Testis (tissue), 3 donors: ENCODE measurements around the gene IFT43. TPM values are rescaled to one million over a fixed set of nuclear protein-coding genes. Genes with fewer than 3 reads are reported as not detected.

Source experiments
- DNase-seq: peaks from one replicate; pipeline ENCODE4 v3.0.0-alpha.2; 2019
- H3K27ac ChIP-seq, 2 donors: fragments of 200-600 bp; sonication (generic); one replicate each; pipeline ENCODE4 v1.5.1; 2019
- H3K27me3 ChIP-seq: fragments of 200-600 bp; sonication (generic); one replicate; pipeline ENCODE4 v1.5.1; 2019
- H3K36me3 ChIP-seq: fragments of 200-600 bp; sonication (generic); one replicate; pipeline ENCODE4 v1.5.1; 2017; ENCODE audit warnings: low read depth; ENCODE audit errors: missing control alignments
- H3K4me1 ChIP-seq: fragments of 200-600 bp; sonication (generic); one replicate; pipeline ENCODE4 v1.5.1; 2019
- H3K4me3 ChIP-seq, 2 donors: fragments of 200-600 bp; sonication (generic); one replicate each; pipeline ENCODE4 v1.5.1; 2017 to 2019
- H3K9me3 ChIP-seq: fragments of 200-600 bp; sonication (generic); one replicate; pipeline ENCODE4 v1.5.1; 2017
- CTCF ChIP-seq, 3 experiments: fragments of 450-650 bp in 2 of 3; fragments of 200-600 bp in 1 of 3; sonication (generic) in 1 of 3; IDR thresholded peaks; one replicate each; pipeline ENCODE4 v1.5.1; 2016 to 2019; ENCODE audit warnings: antibody characterized with exemption in 3 of 3, mild to moderate bottlenecking in 2 of 3, moderate library complexity in 1 of 3
- POLR2A ChIP-seq: fragments of 450-650 bp; IDR thresholded peaks from one replicate; pipeline ENCODE4 v1.6.1; 2017; ENCODE audit warnings: antibody characterized with exemption, mild to moderate bottlenecking, moderate library complexity
- WGBS, 2 donors: methylation state at CpG; one replicate each; pipeline ENCODE4 v1.1.5; 2018; 5-methylcytosine and 5-hydroxymethylcytosine counted together
- intact Hi-C: fragments of 100-400 bp; cut with DNase I; formaldehyde crosslinking; loops from one replicate; pipeline ENCODE4 v1.15.1; 2023; ENCODE audit warnings: low total_unique reads
- polyA plus RNA-seq: library from polyadenylated mRNA; stranded (reverse); fragments of 350-450 nt; fragmentation: Illumina TruSeq; extraction: RNeasy Lipid Tissue Mini Kit (QIAGEN cat#74804); gene quantifications from one replicate; pipeline ENCODE4 v1.2.3, GENCODE V29; 2014; ENCODE audit warnings: low read depth, low replicate concordance; ENCODE audit not compliant: insufficient read depth
- total RNA-seq, 2 donors: library from RNA; depleted of rRNA; stranded (reverse); fragments of >200 nt; gene quantifications; one replicate each; pipeline ENCODE4 v1.2.3, GENCODE V29; 2016

The IFT43 gene
- total and polyA plus RNA-seq, 3 donors from 2014 or later = 55.1 to 85.4 (median 68.4) TPM

GRCh38 chr14:75971509-75971908 lies 14.1 kb upstream of the IFT43 start:
- Histone ChIP-seq H3K27ac (no peak overlapping the region), H3K4me1 (peaks cover 4% of the 10 kb centered on the region), H3K9me3 (no peaks in the 10 kb centered on the region), H3K4me3 (no peak overlapping the region), H3K27me3 (no peaks in the 10 kb centered on the region), H3K36me3 (no peaks in the 10 kb centered on the region)
- intact Hi-C loops = loop anchor here (10.0 kb wide), 2 partner anchors 67 to 177 kb away; no protein-coding TSS in a partner anchor
- no peak for DNase-seq
- TF ChIP-seq CTCF (IDR thresholded peaks at IDR 0.05) (no peak), POLR2A (no peak)
- 92 to 95% methylated on average over 13 to 15 of the region's 15 CpGs for WGBS, 2 donors

DNA sequence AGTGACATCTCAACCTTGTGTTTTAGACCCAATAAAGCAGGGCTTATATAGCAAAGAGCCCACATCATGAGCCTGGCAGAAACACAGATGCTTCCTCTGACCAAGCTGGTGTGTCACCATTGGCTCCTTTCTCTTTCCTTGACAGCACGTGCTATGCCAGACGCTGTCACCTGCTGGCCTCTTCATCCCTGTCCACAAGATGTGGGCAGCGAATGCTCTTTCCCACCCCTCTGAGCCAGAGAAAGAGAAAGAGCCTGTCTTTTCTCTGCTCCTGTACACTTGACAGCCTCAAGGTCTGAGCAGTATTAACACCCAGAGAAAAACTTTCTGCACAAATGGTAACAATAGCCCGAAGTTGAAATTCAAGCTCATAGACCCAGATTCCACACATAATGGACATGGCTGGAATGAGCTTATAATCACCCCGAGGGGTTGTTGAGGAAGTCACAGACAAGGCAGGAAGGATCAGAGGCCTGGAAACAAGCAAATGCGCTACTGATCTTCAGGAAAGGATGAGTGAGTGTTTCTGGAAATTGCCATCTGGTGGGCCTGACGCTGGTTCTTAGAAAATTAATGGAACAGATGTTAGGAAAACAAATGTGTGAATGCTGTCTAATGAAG lies 12.7 kb upstream of the IFT43 start:
- H3K4me3 ChIP-seq = no peak overlapping the region
- no peaks in the 10 kb centered on the region for H3K9me3 ChIP-seq
- H3K4me1 ChIP-seq = peaks cover 8% of the 10 kb centered on the region
- no peak overlapping the region for H3K27ac ChIP-seq
- no peaks in the 10 kb centered on the region for H3K27me3 ChIP-seq
- no peak for DNase-seq
- WGBS, 2 donors = 57% methylated on average over 7 of the region's 7 CpGs
- TF ChIP-seq POLR2A (no peak), CTCF (IDR thresholded peaks at IDR 0.05) (no peak)
- no peaks in the 10 kb centered on the region for H3K36me3 ChIP-seq
- intact Hi-C loops = loop anchor here (10.0 kb wide), 2 partner anchors 68 to 178 kb away; no protein-coding TSS in a partner anchor

DNA sequence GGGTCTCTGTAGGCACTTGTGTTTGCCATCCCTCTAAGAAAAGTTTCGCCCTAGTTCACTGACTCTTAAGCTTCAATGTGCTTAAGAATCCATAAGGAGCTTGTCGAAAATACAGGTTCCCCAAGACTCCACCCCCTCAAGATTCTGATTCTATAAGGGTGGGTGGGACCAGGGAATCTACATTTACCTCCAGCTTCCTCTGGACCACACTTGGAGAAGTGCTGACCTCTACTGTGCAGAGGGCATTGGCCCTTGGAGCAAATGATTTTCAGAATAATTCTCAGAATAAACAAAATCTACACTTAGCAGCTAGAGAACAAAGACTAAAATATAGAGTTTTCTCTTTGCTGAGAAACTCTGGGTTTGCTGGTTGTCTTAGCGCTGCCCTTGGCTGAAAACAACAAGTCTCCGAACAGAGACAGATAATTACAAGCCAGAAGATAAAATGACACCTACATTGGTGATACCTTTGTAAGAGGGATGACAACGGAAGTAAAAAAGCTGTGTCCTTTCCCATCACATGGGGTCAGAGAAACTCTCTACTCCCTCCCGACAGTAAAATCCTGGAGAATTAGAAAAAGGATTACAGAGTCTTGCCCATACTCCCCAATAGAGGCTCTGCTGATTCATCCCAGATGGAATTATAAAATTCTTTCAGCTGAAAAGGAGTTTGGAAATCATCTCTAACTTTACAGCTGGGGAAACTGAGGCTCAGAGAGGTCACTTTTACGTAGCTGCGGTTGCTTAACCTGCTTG lies 8.6 kb upstream of the IFT43 start:
- Histone ChIP-seq H3K9me3 (no peaks in the 10 kb centered on the region), H3K4me1 (peaks cover 16% of the 10 kb centered on the region), H3K27me3 (no peaks in the 10 kb centered on the region), H3K36me3 (no peaks in the 10 kb centered on the region), H3K4me3 (no peak overlapping the region), H3K27ac (no peak overlapping the region)
- DNase-seq = no peak
- intact Hi-C loops = loop anchor here (10.0 kb wide), 2 partner anchors 72 to 182 kb away; no protein-coding TSS in a partner anchor
- TF ChIP-seq CTCF (IDR thresholded peaks at IDR 0.05) (no peak), POLR2A (no peak)
- WGBS, 2 donors = 55 to 60% methylated on average over 8 of the region's 8 CpGs

GRCh38 chr14:75977582-75977943 lies 8.0 kb upstream of the IFT43 start:
- no peak for TF ChIP-seq POLR2A
- TF ChIP-seq CTCF (IDR thresholded peaks at IDR 0.05) = no peak
- H3K27ac ChIP-seq = no peak overlapping the region
- no peak overlapping the region for H3K4me3 ChIP-seq
- no peak for DNase-seq
- 59 to 69% methylated on average over 3 of the region's 3 CpGs for WGBS, 2 donors
- no peaks in the 10 kb centered on the region for H3K27me3 ChIP-seq
- peaks cover 16% of the 10 kb centered on the region for H3K4me1 ChIP-seq
- no peaks in the 10 kb centered on the region for H3K36me3 ChIP-seq
- intact Hi-C loops = loop anchor here (10.0 kb wide), 2 partner anchors 73 to 183 kb away; no protein-coding TSS in a partner anchor
- no peaks in the 10 kb centered on the region for H3K9me3 ChIP-seq
